Stomach (tissue), 4 donors: ENCODE data around the gene PTPN14.

Experiments
- EP300 ChIP-seq: sonication (generic); formaldehyde crosslinking; IDR thresholded peaks from one replicate; pipeline ENCODE4 v1.6.1; 2017; ENCODE audit warnings: antibody characterized with exemption
- POLR2A ChIP-seq, 4 donors: fragments of 450-650 bp; IDR thresholded peaks; one replicate each; pipeline ENCODE4 v1.6.1; 2016; ENCODE audit warnings: antibody characterized with exemption in 4 of 4, control low read depth in 2 of 4, mild to moderate bottlenecking in 1 of 4, moderate library complexity in 1 of 4
- POLR2AphosphoS5 ChIP-seq, 3 donors: sonication (generic); formaldehyde crosslinking; IDR thresholded peaks; one replicate each; pipeline ENCODE4 v1.6.1; 2016; ENCODE audit warnings: antibody characterized with exemption in 3 of 3
- TF ChIP-seq, protein P1 (sequence below), 7 experiments: fragments of 450-650 bp in 4 of 7; fragments of 200-600 bp in 3 of 7; sonication (generic) in 3 of 7; IDR thresholded peaks; one replicate each; pipeline ENCODE4 v1.5.1; 2016 to 2019; ENCODE audit warnings: antibody characterized with exemption in 7 of 7, control low read depth in 2 of 7, mild to moderate bottlenecking in 1 of 7

DNA sequence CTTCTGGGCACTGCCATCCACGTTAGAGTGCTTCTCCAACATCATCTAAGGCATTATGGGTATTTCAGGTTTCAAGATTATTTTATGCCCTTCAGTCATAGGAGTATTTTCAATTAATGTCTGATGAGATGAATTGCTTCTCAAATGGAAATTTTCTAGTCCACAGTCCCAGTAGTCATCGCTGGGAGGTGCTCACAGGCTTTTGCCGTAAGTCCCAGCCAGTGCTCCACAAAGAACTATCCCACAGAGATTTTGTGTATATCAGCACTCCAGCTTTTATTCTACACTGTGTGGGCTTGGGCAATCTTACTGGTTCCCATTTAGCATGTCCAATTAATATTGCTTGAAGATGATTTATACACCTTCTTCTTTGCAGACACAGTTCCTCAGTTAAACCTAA, 209.5 kb downstream of the PTPN14 start:
- TF ChIP-seq, protein P1, sequence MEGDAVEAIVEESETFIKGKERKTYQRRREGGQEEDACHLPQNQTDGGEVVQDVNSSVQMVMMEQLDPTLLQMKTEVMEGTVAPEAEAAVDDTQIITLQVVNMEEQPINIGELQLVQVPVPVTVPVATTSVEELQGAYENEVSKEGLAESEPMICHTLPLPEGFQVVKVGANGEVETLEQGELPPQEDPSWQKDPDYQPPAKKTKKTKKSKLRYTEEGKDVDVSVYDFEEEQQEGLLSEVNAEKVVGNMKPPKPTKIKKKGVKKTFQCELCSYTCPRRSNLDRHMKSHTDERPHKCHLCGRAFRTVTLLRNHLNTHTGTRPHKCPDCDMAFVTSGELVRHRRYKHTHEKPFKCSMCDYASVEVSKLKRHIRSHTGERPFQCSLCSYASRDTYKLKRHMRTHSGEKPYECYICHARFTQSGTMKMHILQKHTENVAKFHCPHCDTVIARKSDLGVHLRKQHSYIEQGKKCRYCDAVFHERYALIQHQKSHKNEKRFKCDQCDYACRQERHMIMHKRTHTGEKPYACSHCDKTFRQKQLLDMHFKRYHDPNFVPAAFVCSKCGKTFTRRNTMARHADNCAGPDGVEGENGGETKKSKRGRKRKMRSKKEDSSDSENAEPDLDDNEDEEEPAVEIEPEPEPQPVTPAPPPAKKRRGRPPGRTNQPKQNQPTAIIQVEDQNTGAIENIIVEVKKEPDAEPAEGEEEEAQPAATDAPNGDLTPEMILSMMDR (IDR thresholded peaks at IDR 0.05), result no peak
- TF ChIP-seq POLR2A (IDR thresholded peaks at IDR 0.05), result no peak
- TF ChIP-seq EP300, result no peak
- no peak for TF ChIP-seq POLR2AphosphoS5 (IDR thresholded peaks at IDR 0.05)
